Choroid plexus epithelial cell (primary cell): ENCODE results near the gene CDK5R2.

Experiments used
- DNase-seq: peaks from one replicate; pipeline ENCODE4 v3.0.0-alpha.2; 2010; ENCODE audit warnings: low read depth
- H3K4me3 ChIP-seq: 2 replicates; pipeline ENCODE4 v1.5.1; 2011; ENCODE audit warnings: low read depth, mild to moderate bottlenecking, control low read depth, low read length, moderate library complexity
- CTCF ChIP-seq: conservative IDR thresholded peaks from 2 replicates; pipeline ENCODE4 v1.5.1; 2011; ENCODE audit warnings: low read depth, mild to moderate bottlenecking, control low read depth, inconsistent platforms, low read length, moderate library complexity

Gene CDK5R2

GRCh38 chr2:218999881-219000568 is 40.6 kb downstream of the CDK5R2 start:
- no peak for TF ChIP-seq CTCF
- no peak for DNase-seq
- H3K4me3 ChIP-seq, result no peak overlapping the region

- DNase-seq, result no peak
- no peak overlapping the region for H3K4me3 ChIP-seq
- no peak for TF ChIP-seq CTCF
Observed at GRCh38 chr2:219000569-219000960, 41.1 kb downstream of the CDK5R2 start.

- no peak for DNase-seq
- no peak overlapping the region for H3K4me3 ChIP-seq
- no peak for TF ChIP-seq CTCF
Observed at GRCh38 chr2:219001100-219001576, 41.7 kb downstream of the CDK5R2 start.

GRCh38 chr2:219001577-219002394 is 42.3 kb downstream of the CDK5R2 start:
- no peak for DNase-seq
- no peak overlapping the region for H3K4me3 ChIP-seq
- no peak for TF ChIP-seq CTCF

GRCh38 chr2:219002395-219003266 is 43.2 kb downstream of the CDK5R2 start:
- no peak overlapping the region for H3K4me3 ChIP-seq
- peak; percentile 51 for TF ChIP-seq CTCF
- peak; percentile 21 for DNase-seq

- DNase-seq, result no peak
- H3K4me3 ChIP-seq, result no peak overlapping the region
- no peak for TF ChIP-seq CTCF
Observed at GRCh38 chr2:219003267-219003634, 43.8 kb downstream of the CDK5R2 start.
